Activated T-cell treated with anti-CD3 and anti-CD28 coated beads for 1 hour (primary cell): Measurements from ENCODE around the gene TBL2.
"Not testable (repeated sequence)": the region's sequence is repeated elsewhere in the genome, so short reads cannot be mapped to it uniquely, and the experiment has no call there.

Source experiments
- DNase-seq: peaks from one replicate; pipeline ENCODE4 v3.0.0-alpha.2; 2020; ENCODE audit warnings: low read depth

Gene TBL2

DNA sequence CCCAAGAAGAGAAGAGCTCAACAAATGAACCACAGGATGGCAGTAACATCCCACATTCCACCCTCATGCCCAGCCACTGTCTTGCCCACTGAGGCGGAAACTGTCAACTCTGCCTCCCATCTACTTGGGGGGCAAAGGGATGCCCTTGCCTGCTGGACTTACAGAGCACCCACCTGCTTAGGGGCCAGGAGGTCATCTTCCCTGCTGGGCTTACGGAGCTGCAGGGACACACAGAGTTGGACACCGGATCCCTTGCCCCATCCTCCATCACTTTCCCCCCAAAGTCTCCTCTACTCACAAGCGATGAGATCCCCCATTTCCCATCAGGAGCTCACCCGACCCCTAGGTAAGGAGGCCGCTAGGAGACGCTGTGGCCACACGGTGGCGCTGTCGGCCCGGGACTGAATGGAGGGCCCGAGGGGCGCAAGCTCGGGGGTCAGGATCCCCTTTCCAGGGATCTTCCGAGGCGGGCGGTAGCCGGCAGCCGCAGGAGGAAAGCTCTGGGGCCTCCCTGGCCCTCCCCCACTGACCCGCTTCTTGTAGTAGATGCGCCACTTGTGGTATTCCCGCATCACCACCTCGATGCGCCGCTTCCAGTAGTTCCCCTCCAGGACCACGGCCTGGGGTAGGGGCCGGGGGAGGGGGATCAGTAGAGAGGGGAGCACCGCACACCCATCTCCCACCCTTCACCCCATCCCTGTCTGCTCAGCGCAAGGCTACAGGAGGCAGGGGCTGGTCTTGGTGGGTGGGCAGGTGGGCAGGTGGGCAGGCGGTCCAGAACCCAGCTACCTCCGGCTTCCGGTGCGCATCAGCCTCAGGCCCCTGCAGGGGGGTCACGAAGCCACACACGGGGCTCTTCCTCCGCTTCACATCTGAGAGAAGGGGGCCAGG, 28.7 kb upstream of the TBL2 start:
- DNase-seq = peak; percentile 74

DNA sequence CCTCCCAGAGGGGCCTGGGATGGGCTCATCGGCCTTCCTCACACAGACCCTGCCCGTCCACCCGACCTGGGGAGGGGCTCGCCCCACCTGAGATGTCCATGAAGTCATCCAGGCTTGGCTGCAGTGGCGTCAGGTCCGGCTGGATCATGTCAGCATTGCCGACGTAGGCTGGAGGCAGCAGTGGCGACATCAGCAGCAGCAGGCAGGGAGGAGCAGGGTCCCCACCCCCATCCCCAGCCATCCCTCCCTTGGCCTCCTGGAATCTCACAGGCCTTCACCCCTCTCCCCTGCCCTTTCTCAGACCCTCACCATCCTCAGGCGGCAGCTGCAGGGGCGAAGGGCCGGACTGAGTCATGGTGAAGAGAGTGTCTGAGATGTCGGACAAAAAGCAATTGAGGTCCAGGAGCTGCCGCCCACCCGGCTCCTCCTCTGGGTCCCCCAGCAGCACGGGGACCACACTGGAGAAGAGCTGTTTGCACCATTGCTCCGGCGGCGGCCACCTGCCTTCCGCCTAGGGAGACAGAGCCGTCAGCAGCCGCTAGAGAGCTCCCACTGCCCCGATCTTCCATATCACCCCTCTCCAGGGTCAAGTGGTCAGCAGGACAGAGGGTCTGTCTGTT, 27.3 kb upstream of the TBL2 start:
- DNase-seq = no peak

DNA sequence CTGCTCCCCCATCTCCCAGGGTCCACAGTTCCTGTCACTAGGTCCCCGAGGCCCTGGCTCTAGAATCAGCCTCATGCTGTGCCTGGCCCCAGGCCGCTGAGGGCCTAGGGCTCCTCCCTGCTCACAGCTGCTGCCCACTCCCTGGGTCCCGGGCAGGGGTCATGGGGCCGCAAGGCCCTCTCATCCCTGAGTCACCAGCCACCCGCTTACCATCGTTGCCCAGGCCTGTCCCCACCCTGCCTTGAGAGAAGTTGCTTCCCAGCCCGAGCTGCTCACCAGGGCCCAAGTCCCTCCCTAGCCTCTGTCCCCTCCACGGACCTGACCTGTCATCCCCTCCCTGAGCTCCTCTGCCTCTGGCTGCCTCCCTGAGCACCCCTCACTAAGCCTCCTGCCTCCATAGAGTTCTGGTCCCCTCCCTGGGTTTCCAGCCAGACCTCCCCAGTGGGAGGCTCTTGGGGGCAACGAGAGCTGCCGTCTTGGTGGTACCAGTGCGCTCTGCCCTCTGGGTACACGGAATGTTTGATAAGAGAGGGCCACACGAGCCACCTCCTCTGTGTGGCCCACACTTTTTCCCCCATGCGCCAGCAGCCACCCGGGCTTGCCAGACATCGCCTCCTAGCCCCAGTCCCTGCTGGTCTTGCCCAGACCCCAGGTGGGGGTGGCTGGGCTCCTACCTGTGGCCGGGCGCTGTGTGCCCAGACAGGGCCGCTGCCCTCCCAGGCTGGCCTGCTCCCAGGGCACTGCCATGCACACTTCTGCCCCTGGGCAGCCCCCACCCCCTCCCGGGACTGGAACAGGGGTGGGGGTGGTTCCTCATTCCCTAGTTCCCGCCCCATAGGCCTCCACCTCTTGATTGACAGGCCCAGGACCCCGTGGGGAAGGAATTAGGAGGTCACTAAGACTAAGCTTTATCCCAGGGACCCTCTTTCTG, 24.6 kb upstream of the TBL2 start:
- no peak for DNase-seq

DNA sequence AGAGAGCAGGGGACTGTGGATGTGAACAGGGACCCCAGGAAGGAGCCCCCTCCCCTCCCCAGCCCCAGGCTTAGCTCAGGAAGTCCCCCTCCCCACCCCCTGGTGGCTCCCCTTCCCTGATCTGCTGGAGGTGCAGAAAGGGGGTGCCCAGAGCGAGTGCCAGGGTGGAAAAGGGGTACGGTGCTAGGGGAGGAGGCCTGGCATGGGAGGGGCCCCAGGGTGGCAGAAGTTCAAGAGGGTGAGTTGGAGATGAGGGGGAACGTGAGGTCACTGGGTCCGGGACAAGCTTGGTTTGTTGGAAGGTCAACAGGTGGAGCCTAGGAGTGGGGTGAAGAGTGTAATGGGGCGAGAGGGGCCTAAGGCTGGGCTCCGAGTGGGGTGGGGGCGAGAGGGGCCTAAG, 21.5 kb upstream of the TBL2 start:
- no peak for DNase-seq

DNA sequence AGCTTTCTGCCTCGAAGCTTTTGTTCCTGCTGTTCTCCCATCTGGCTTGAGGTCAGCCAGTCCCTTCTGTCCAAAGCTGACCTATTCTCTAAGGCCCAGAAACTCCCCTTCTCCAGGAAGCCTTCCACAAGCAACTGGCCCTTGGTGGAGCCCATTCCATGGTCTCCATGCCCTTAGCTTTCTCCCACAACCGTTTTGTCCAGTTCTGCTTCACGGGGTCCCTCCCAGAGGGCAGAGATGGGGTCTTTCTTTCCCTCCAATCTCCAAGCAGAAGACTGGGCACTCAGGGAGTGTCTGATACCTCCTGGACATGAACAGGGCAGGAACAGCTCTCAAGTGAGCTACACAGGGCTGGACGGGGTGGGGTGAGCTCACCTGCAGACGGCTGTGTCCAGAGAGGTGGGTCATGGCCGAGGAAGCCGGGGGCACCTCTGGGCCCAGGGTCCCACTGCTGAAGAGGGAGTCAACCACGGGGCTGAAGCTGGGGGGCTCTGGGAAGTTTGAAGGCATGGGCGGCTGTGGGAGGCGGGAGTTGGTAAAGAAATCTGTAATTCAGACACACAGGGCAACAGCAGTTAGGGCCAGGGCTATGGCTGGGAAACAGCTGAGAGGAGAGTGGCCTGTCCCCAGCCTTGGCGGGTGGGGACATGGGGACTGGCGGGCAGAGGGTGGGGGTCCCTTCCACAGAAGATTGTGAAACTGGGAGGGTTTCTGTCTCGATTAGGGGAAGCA, 20.9 kb upstream of the TBL2 start:
- DNase-seq = no peak

DNA sequence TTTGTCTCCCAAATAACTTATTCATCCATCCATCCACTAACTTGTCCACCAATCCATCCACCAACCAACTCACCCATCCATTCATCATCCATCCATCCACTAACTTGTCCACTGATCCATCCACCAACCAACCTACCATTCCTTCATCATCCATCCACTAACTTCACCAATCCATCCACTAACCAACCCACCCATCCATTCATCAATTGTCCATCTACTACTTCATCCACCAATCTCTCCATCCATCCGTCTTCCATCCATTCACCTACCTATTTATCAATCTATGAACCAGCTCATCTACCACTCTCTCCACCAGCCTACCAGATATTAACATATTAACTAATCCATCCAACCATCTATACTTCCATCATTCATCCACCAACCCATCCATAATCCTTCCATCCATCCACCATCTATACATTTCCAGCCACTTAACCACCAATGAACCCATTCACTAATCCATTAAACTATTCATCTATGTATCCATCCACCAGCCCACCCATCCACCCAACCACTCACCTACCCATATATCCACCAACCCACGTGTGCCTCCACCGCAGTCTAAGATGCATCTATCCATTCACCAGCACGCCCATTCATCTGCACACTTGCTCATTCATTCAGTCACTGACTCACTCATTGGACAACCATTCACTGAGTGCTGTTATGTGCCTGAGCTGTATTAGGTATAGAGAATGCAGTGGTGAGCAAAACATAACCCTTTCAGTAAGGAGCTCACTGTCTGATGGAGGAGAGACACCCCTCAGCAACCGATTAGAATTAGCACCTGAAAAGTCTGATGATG, 19.8 kb upstream of the TBL2 start:
- DNase-seq = no peak

DNA sequence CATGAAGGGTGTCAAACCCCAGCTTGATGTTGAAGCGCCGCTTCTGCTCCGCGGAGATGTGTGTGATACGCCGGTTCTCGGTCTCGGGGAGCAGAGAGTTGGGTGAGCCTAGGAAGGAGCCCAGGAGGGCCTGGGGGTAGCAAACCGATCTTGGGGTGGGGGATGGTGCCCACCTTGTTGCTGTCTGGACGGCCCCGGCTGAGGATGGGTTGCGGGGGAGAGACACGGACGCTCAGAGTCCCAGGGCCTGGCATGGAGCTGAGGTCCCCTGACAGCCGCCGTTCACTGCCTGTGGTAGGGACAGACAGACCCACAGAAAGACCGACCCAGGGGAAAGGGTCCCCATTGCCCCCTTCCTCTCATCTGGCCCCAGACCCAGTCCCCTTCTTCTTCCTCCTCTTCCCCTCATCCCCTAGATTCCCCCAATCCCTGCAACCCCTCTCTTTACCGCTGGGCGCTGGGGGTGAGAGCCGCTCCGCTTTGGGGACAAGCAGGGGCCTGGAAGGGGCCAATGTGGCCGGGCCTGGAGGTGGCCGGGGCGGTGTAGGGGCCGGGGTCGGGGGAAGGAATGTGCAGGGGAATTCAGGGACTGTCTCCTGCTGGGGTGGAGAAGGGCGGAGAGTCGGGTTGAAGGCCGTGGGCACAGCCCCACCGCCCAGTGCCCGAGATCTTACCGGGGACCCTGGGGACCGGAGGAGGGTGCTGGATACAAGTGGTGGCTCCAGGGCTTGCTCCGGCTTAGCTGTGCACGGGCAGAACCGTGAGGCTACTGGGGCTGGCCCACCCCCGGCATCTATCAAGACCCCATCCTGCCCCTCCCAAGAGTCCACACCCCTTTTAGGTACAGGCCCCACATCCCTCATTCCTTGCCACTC, 18.0 kb upstream of the TBL2 start:
- DNase-seq = no peak

DNA sequence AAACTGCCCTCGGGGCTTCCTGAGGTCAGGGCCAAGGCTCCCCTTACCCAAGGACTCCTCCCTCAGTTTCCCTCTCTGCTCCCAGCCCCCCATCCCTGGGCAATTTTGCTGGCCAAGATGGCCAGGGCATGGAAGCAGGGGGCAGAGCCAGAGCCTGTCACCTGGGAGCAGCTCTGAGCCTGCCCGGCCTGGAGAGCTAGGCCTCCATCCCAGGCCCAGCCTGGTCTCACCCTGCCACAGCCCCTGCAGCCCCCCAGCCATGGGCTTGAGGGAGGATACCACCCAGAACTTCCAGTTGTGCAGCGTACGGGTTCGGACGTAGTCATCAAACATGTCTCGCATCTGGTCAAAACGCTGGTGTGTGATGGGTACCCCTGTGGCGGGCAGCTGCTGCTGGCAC, 17.0 kb upstream of the TBL2 start:
- DNase-seq = no peak

DNA sequence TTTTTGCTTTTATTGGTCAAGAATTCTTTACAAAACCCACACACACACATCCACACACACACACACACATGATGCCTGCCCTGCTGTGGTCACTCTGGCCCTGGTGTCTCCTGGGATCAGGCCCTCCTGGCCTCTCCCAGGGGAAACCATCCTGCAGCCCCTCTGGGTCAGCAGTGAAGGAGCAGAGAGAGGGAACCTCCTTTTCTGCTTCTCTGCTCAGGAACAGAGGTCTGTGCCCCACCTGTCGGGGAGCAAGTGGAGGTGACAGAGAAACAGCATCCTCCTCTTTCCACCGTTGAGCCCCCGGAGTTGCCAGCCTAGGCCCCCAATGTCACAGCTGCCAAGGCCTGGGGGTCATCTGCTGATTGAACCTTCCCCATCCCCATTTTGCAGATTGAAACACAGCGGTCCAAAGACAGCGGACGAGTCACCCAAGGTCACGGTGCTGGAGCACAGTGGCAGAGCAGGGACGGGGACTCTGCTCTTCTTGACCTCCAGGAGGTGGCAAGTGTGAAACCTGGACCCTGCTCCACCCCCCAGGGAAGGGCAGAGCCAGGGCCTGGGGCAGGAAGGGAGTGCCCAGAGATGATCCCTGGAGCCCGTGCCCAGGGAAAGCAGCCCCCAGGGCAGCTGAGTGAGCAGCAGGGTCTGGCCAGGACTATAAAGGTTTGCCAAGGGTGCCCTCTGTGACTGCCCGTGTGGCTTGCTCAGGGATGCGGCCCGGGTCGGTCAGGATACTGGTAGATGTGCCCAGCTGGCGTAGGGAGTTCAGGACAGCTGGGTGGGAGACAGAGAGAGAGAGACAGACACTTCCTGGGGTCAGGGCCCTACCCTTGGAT, 15.0 kb upstream of the TBL2 start:
- DNase-seq = no peak

DNA sequence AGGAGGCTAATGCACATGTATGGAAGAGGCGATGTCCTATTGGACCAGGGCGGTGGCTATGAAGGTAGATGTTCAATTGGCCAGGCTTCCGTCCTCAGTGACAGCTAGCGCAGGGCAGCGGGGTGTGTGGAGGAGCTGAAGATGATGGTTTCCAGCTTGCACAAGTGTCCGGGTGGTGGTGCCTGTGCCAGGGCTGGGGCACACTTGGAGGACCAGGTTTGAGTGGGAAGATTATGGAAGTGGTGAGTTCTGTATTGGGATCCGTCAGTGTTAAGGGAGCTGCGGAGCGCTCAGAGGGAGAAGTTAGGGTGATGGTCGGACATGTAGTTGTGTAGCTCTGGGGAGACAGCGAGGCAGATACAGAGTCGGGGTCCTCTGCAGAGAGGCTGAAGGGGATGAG, 8.5 kb upstream of the TBL2 start:
- DNase-seq = no peak

DNA sequence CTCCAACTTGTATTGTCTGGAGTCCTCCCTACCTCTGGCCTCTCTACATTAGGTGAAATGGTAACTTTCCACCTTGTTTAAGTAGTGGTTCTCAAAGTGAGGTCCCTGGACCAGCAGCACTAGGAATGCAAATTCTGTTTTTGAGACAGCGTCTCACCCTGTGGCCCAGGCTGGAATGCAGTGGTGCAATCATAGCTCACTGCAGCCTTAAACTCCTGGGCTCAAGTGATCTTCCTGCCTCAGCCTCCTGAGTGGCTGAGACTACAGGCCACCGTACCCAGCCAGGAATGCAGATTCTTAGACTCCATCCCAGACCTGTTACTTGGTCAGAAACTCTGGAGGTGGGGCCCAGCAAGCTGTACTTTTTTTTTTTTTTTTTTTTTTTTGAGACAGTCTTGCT, 6.8 kb upstream of the TBL2 start:
- no peak for DNase-seq

DNA sequence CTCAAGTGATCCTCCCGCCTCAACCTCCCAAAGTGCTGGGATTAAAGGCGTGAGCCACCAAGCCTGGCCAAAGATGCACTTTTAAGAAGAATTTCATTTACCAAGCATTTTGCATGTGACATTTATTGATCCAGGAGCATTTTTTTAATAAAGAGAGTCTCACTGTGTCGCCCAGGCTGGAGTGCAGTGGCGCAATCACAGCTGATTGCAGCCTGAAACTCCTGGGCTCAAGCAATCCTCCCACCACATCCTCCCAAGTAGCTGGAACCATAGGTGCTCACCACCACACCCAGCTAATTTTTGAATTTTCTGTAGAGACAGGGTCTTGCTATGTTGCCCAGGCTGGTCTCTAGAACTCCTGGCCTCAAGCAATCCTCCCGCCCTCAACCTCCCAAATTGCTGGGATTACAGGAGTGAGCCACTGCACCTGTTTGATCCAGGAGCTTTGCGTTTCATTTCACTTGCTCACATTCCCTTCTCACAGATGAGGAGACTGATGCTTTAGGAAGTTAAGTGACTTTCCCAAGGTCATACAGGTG, 4.4 kb upstream of the TBL2 start:
- DNase-seq = no peak

DNA sequence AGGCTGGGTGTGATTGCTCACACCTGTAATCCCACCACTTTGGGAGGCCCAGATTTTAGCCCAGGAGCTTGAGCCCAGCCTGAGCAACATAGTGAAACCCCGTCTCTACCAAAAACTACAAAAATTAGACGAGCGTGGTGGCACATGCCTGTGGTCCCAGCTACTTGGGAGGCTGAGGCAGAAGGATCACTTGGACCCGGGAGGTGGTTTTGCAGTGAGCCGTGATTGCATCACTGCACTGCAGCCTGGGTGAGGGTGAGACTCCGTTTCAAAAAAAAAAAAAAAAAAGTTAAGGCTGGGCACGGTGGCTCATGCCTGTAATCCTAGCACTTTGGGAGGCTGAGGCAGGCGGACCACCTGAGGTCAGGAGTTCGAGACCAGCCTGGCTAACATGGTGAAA, 2.6 kb upstream of the TBL2 start:
- DNase-seq = not testable (repeated sequence)

DNA sequence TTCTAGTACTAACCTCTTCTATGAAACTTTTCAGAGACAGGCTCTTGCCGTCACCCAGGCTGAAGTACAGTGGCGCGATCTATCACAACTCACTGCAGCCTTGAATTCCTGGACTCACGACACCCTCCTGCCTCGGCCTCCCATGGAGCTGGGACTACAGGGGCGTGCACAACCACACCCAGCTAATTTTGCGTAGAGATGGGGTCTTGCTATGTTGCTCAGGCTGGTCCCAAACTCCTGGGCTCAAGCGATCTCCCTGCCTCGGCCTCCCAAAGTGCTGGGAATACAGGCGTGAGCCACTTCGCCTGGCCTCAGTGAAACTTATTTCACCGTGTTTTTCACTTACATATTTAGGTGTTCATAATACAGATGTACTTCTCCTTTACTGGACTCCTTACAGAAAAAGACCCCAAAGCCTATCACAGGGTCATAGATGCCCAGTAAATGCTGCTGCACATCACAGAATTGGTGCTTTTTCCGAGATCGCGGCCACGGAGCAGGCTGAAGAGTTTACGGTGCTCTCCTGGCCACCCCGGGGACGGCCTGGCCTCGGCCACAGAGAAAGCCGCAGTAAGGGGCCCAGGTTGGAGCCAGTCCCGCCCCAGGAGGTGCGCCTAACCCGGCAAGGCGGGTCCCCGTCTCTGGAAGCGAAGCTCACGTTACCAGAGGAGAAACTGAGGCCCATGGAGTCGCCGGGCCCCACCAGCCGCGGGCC, 595 bp downstream of the TBL2 start:
- DNase-seq = no peak

DNA sequence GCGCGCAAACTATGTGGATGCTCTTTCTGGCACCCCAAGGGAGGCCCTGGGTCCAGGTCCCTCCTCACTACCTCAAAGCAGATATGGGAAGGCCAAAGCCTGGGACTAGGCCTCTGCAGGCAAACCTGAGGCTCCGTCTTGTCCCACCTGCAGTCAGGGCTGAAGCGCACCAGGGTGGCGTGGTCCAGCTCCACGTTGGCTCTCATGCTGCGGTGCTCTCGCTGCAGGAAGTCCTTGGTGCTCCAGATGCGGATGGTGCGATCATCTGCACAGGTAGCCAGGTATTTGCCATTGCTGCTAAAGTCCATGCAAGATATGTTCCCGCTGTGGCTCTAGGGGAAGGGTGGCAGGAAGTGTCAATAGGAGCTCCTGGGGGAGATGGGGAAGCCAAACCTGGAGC, 4.6 kb downstream of the TBL2 start:
- no peak for DNase-seq

DNA sequence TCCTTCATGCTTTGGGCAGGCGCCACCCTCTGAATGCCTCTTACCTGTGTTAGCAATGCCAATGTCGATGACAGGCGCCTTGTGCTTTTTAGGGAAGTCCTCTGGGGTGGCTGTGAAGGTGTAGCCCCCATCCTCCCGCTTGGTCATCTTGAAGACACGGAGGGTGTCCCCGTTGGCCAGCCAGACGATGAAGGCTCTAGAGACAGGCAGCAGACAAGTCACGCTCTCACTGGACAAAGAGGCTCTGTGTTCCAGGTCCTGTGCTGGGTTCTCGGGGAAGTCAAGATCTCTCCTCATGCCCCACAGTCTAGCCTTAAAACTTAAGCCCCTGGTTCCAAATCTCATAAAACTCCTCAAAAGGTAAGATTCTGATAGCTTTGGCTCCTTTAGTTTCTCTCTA, 5.1 kb downstream of the TBL2 start:
- DNase-seq = no peak

DNA sequence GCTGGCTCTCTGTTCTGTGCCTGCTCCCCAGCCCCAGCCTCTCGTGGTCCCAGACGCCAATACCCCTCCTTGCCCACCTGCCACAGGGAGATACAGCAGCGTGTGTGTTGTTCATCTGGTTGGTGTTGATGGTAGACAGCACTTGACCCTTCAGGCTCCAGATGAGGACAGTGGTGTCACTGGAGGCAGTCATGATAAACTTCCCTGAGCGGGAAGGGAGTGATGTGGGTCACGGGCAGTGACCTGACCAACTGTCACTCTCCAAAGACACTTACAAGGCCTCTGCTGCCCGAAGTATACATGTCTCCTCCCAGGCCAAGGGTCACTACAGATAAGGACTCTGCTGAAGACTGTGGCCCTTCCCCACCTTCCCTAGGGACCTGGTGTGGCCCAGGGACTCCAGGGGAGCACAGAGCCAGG, 5.6 kb downstream of the TBL2 start:
- DNase-seq = no peak

DNA sequence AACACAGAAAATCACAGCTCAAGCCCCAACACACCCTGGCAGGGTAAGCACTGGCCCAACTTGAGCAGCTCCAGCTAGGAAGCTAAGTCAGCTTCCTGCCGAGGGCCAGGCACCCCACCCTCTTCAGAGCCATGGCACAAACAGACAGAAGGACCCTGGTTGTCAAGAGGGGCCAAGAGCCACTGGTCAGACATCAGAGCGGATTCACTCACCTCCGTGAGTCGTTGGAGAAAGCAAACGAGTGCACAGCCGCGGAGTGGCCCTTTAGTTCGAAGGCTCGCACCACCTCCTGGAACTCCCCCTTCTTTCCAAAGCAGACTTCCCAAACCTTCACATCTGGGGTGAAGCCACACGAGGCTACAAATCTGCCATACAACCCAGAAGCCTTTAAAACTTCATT, 7.4 kb downstream of the TBL2 start:
- no peak for DNase-seq
